Fibroblast of mammary gland (primary cell): ENCODE results near the gene ABHD12B.
A peak's percentile ranks its signal among the peaks of the same experiment; 100 is the strongest.

ENCODE experiments used
- DNase-seq: peaks from one replicate; pipeline ENCODE4 v3.0.0-alpha.2; 2010; ENCODE audit warnings: low read depth
- H3K4me3 ChIP-seq: 2 replicates; pipeline ENCODE4 v1.5.1; 2011; ENCODE audit warnings: low read depth, mild to moderate bottlenecking, low read length, moderate library complexity; ENCODE audit not compliant: control insufficient read depth
- CTCF ChIP-seq: conservative IDR thresholded peaks from 2 replicates; pipeline ENCODE4 v1.5.1; 2011; ENCODE audit warnings: low read depth, low read length, inconsistent platforms; ENCODE audit not compliant: control insufficient read depth, insufficient read depth

Gene ABHD12B

GRCh38 chr14:50859296-50859624 is 12.6 kb upstream of the ABHD12B start:
- DNase-seq = no peak
- no peak for TF ChIP-seq CTCF
- peak overlapping the region; percentile 55 for H3K4me3 ChIP-seq

GRCh38 chr14:50860478-50861086 is 11.3 kb upstream of the ABHD12B start:
- peak; percentile 68 for TF ChIP-seq CTCF
- peak overlapping the region; percentile 55 for H3K4me3 ChIP-seq
- DNase-seq = peak; percentile 83

- no peak for DNase-seq
- no peak overlapping the region for H3K4me3 ChIP-seq
- TF ChIP-seq CTCF = no peak
Measured at GRCh38 chr14:50862036-50862570, 9.8 kb upstream of the ABHD12B start.

GRCh38 chr14:50864237-50864636 is 7.6 kb upstream of the ABHD12B start:
- DNase-seq = no peak
- H3K4me3 ChIP-seq = no peak overlapping the region
- TF ChIP-seq CTCF = no peak

GRCh38 chr14:50864946-50865345 is 6.9 kb upstream of the ABHD12B start:
- no peak for DNase-seq
- TF ChIP-seq CTCF = no peak
- no peak overlapping the region for H3K4me3 ChIP-seq

- no peak overlapping the region for H3K4me3 ChIP-seq
- no peak for DNase-seq
- no peak for TF ChIP-seq CTCF
Measured at GRCh38 chr14:50865391-50866076, 6.3 kb upstream of the ABHD12B start.
